ENCODE results near the gene PLS3.

PLS3 gene

DNA sequence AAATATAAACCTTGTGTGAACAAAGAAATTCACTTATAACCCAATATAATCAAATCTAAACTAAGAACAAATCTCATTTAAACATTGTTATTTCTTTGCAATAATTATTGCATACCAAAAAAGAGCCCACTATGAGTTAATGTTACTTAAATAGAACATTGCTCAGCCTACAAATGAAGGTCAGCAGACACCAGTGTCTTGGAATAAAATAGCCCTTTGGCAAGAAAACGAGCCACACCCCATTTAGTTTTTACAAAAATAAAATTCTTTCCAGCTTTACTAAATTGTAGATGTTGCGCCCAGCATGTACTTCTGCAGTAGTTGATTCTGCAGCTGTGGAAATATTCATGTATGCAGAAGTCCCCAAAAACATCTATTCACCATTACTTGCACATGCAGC is 12.2 kb downstream of the PLS3 start:
- DNase-seq: no peak

DNA sequence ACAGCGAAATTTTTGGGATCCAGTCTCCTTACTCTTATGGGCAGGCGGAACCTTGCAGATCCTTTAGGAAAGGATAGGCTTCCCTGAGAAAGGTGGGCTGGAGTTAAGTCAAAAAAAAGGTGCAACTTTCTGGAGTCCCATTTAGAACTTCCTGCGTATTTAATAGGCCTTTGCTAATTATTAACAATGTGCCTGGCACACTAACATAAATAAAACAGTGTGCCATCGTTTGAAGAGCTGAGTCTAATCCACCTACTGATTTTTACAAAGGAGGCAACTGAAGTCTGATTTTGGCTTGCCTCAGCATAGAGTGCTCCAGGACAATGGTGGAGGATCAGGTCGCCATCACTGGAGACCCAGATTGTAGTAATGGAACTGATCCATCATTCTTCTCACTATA is 15.7 kb downstream of the PLS3 start:
- DNase-seq: no peak

DNA sequence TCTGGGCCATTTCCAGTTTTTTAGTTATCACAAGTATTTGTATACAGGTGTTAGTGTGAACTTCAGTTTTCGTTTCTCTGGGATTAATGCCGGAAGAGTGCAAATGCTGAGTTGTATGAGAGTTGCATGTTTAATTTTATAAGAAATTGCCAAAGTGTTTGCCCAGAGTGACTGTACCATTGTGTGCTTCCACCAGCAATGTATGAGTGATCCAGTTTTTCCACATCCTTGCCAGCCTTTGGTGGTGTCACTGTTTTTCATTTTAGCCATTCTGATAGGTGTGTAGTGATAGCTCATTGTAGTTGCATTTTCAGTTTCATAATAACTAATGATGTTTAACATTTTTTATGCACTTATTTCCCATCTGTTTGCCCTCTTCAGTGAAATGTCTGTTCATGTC is 18.4 kb downstream of the PLS3 start:
- DNase-seq: no peak

DNA sequence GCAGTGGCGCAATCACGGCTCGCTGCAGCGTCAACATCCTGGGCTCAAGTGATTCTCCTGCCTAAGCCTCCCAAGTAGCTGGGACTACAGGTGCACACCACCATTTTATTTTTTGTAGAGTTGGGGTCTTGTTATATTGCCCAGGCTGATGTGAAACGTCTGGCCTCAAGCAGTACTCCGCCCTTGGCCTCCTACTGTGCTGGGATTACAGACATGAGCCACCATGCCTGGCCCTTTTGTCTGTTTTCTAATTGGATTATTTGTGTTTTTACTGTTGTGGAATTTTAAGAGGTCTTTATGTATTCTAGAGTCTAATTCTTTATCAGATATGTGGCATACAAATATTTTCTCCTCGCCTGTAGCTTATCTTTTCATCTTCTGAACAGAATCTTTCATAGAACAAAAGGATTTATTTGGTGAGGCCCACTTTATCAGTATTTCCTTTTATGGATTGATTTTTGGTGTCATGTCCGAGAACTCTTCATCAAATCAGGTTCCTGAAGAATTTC is 18.9 kb downstream of the PLS3 start:
- no peak for DNase-seq

DNA sequence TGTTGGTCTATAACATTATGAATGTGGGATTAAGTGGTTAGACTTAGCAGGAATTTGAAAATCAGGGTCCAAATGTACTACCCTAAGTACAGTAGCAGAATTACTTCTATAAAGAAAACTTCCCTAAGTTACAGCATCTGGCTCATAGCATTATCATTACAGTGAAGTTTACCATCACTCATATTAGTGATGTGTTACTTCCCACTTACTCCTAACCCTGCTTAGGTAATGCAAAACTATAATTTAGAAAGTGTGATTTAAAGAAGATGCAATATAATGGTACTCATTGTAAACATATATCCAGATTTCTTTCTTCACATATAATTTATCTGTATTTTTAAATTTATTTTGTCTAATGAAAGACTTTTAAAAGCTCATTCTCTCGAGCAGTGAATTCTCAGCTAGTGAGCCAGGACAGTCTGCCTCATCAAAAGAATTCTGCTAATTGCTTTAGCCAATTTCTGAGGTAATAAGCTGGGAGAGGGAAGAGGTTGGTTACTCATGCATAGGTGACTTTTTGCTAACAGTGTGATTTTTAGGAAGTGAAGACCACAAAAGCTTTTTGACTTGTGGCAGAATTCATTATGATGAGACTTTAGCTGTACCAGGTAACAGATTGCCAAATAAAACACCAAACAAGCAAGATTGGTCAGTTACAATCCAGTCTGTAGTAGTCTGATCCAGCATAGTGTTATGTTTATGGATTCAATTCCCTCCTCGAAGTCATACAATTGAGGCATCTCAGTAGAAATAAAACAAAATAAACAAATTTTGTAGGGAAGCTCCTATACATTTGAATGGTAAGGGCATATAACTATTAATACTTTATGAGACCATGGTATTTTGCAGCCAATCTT is 21.0 kb downstream of the PLS3 start:
- DNase-seq: no peak

DNA sequence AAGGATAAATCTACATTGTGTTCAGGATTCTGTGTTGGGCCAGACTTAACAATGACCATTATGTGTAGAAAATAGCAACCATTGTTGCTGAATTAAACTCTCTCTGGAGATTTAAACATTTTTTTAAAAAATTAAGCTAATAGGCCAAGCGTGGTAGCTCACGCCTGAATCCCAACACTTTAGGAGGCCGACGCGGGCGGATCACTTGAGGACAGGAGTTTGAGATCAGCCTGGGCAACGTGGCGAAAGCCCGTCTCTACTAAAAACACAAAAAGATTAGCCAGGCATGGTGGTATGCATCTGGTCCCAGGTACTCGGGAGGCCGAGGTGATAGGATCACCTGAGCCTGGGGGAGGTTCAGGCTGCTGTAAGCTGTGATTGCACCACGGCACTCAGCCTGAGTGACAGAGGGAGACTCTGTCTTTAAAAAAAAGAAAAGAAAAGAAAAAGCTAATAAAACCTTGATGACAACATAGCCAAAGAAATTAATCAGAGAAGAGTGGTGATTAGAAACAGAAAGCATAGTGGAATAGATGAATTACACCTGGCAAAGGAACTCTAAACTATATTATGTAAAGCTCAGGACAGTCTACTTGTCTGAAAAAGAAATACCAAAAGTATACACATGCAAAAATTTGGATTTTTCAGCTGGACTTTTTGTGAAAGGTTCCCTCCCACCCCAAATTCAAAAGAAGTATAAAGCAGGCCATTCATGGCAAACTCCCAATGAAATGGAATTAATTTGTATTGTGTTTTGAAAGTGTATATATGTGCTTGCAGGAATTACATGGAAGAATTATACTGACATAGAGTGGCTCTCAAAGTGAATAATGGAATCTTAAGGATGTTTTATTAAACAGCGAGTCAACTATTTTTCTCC is 21.9 kb downstream of the PLS3 start:
- DNase-seq: no peak

DNA sequence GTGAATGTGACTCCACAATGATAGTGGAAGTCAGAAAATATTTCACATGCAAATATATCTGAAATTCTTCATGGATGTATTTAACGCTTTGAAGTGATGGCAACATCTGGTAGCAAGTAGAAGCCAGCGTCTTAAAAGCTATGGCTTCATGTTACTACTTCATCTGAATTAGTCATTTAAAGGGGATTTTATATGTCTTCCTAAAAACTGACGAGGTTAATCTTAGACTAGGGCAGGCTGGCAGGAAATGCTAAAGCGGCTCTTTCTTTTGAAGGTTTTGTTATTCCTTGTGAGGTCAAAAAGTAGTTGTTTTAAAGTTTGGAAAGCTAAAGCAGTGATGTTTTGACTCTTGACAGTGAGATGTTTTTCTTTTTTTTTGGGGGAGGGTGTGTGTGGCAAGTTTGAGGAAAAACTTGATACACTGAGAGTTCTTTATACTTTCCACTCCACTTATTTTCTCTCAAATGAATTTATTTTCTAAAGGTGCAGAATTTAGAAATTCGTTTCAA is 22.6 kb downstream of the PLS3 start:
- no peak for DNase-seq

DNA sequence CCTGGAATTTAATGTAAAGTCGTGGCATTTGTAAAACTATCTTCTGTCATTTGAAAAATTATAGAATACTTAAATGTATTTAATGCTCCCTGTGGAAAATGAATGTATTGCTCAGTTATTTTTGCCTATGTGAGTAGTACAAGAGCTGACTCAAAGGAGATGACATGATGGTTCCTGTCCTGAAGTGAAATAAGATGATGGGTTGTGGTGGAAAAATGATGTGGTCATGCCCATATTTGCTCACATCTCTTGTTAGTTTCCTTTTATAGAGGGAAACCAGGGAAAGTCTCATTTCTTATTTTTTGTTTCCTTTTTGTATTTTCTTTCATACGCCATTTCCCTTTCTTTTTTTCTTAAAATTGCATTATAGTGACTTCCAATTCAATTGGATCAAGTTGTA is 23.7 kb downstream of the PLS3 start:
- DNase-seq: no peak

DNA sequence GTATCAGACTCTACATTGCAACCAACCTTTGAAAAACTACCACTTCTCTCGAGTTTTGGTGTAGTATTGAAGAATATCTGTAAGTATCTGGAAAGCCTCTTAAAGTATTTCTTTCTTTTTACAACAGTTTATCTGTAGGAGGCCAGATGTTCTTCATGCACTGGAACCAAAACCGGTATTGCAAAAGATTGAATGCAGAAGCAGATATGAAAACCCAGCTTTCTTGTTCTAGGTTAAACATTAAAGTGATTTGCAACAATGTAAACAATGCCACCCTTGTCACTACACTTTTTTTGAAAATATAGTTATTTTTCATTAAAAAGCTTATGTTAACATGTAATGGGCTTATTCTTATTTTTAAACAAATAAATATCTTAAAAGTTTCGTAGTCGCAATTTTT is 27.2 kb downstream of the PLS3 start:
- no peak for DNase-seq

DNA sequence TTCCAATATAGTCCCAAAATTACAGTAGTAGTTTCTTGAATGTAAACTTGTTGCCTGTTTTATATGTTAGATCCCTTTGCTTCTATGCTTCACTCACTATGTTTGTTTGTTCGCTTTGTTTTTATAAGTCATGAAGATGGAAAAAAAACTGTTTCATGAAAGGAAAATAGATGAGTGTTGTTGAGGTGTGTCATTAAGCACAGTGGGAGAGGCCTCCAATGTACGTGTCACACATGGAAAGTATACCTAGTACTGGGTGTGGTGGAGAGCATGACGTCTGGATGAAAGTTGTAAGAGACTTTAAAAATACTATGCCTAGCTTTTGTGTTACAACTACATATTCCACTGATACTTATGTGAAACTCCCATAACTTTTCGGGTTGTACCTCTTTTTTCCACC is 28.4 kb downstream of the PLS3 start:
- DNase-seq: no peak

DNA sequence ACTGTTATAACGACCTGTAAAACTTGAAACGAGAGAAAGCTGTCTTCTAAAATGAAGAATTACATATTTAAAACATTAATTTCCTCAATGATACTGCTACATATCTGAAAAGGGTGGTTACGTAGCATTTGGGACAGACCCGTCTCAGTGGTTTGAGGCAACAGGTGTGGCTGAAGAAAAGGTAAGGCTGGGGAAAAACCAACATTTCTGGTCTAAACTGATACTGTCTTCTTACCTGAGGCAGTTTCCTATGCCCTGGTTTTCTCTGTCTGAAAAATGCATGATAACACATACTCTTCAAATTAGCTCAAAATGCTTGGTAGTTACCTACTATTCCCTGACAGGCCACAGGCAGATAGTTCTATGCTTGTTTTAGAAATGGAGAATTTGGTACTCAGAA is 30.4 kb downstream of the PLS3 start:
- no peak for DNase-seq

DNA sequence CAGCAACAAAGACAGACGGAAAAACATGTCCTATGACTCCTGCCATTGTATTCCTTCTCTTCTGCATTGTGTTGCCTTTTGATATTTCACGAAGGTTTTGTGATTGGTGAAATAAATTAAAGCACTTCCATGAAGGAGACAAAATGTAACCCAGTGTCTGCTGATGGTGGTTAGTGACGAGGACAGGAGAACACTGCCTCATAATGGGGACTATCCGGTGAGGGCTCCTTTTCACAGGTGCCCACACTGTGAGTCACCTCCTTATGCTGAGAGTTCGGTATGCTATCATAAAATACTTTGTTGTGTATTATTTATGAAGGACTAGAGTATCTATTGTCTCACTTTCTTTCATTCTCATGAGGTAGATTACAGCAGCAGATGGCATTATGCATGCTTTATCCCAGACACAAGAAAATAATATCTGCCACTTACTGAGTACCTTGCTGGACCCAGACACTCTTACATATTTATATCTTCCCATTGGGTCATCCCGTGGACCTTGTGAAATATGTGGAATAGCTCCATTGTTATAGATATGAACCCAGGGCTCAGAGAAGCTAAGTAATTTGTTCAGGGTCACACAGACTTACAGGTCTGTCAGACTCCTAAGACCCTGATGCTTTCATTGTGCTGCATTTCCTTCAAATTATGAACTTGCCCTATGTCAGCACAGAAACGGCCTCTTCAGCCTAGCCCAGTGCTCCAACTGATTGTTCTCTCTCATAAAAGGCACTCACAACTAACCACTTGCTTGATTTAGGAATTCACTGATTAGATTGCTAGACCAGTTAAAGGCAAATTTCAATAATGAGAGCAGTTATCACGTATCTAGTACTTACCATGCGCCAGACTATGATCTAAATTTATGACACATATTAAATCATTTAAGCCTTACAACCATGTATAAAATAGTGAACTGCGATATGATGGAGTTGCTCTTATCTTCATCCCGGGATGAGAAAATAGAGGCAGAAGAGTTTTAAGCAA is 31.2 kb downstream of the PLS3 start:
- DNase-seq: no peak

DNA sequence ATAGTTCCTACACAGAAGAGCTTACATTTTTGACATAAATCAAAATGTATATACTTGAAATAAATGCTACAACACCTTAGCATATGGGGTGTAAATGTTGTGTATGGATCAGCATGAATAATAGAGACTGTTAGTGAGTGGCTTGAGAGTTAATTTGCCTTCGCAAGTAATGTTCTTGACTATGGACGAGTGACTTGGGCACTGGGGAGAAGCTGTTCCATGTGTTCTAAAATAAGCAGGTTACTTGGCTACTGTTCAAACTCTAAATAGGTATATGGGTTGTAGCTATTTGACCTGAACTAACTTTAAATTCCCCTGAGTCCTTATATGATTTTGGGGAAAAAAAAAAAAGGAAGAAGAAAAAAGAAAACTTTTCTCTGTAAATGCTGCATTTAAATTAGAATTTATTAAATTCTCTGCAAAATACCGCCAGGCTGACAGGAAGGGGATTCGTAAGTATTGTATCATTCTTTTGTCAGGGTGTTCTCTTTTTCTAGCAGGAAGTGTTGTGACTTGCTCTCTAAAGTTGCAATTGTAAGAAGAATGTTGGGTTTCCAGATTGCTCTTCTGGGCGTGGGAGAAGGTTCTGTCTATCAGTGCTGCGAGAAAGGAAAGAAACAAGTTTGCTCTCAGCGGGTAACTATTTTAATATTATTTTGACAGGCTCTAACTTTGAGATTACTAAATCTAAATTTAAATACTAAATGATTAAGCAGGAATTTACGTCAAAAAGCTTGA is 32.2 kb downstream of the PLS3 start:
- no peak for DNase-seq

DNA sequence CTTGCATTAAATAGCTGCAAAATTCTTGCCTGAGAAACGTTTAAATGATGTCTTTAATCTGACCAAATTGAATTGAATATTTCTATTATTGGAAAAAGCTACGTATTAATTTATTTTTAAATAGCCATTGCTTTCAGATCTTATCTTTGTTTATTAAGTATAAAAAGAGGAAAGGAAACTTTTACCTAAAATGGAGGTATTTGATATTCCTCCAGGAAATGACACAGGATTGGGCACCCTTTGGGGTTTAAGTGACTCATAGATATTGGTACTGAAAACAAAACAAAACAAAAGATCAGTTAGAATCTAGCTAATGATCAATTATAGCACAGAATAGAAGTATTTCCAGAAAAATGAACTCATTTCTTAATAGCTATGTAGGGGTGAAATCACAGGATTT is 34.1 kb downstream of the PLS3 start:
- no peak for DNase-seq

DNA sequence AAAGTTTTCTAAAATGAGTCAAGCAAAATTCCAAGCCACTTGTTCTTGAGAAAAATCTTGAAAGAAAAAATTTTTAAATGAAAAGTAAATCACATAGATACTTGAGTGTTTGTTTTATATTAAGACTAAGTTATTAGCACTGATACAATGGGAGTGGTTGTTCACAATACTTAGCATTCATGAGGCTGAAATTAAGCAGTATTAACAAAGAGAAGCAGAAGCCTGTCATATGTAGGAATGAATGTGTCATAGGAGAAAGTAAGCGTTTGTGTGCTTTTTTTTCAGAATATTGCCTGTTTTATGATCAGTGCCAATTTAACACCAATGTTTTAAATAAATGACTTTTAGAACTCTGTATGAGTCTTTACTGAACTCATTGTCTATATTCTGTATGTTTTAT is 37.6 kb downstream of the PLS3 start:
- DNase-seq: no peak

DNA sequence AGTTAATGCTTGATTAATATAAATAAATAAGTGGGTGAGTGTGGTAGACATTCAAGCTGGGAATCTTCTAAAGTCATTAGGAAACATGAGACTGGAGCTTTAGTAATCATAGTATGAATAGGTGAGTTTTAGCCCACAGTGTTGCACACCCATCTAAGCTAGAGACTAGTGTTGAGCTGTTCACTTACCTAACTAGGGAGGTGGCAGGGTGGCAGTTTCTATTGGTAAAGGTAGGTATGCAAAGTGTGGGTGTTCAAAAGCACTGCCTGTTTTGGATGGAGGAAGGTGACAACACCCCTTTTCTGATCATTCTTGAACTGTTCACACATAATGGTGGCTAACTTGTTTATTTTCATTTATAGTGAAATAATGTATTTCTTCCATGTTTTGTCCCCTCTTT is 41.3 kb downstream of the PLS3 start:
- DNase-seq: no peak

DNA sequence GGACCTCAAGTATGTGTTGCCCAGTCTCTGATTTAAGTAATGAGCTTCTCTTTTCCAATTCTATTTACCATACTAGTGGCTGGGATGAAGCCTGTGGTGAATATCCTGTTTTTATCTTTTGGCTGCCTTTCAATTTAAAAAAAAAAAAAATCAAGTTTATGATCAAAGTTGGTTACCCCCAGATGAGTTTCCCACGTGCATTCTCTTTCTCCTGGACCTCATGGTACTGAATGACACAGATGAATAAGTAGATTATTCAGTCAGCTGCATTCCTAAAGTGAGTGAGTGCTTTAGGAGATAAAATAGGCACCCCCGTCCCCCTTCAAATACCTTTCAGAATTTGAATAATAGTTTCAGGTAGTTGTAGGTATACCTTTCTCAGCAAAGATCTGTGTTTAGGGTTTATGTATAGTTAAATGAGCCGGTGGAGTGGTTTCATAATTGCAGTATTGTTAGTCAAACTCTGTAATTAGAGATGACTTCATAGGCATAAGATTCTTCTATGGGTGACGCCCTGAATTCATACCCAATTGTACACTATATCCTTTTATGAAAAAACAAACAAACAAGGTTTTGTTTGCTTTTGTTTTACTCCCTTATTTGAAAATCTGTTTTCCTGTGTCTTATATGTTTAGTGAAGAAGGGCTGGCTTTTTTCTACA is 41.9 kb downstream of the PLS3 start:
- no peak for DNase-seq

DNA sequence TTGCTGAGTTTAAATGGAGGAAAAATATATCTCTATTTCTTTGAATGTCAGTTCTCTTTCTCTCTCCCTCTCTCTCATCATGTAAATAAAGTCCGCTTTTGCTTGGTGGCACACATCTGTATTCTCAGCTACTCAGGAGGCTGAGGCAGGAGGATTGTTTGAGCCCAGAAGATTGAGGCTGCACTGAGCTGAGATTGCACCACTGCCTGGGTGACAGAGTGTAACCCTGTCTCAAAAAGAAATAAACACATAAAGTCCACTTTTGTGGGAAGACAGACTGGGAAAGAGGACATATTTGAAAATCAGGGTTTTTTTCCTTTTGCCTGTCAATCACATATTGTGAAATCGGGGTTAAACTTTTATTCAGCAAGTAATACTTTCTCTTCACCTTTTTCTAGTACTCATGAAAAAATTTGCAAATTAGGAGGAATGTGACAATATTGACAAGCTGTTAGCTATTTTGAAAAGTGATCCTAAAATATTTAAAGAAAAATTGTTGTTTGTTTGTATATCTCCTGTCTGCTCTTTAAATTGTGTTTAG is 42.6 kb downstream of the PLS3 start:
- no peak for DNase-seq

DNA sequence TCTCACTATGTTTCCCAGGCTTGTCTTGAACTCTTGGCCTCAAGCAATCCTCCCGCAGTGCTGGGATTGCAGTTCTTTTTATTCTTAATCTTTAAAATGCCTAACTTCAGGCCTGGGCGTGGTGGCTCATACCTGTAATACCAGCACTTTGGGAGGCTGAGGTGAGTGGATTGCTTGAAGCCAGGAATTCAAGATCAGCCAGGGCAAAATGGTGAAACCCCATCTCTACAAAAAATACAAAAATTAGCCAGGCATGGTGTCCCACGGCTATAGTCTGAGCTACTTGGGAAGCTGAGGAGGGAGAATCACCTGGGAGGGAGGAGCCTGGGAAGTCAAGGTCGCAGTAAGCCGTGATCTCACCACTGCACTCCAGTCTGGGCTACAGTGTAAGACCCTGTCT is 45.9 kb downstream of the PLS3 start:
- DNase-seq: no peak

DNA sequence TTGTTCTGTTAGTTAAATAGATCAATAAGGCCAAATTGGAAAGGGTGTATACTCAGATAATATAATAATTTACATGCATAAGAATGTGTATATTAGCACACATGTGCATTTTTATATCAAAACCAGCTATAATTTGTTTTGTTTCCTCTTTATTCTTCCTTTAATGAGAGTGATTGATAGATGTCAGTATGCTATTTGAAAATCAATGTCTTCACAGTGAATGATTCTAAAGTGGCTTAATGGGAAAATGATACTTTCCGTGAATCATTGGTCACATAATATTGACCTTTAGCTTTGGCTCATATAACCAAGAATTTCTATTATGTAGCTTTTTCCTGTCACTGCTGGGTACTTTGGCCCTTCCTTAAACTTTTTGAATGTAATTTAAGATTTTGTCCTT is 48.6 kb downstream of the PLS3 start:
- no peak for DNase-seq
